ENCODE data around the gene CSGALNACT2. TPM values are rescaled to one million over a fixed set of nuclear protein-coding genes. Genes with fewer than 3 reads are reported as not detected.

The CSGALNACT2 gene
- total and polyA plus RNA-seq, 2 donors, result 25.0 to 39.8 TPM

- Histone ChIP-seq H3K27ac (ENCODE audit: low read depth) (no peak overlapping the region), H3K36me3 (ENCODE audit: insufficient read depth) (peaks cover 3% of the 10 kb centered on the region), H3K4me1 (ENCODE audit: insufficient read depth) (no peaks in the 10 kb centered on the region), H3K4me3 (ENCODE audit: low read depth, low read length) (no peak overlapping the region)
- no peak for DNase-seq (ENCODE audit: extremely low spot score)
- WGBS, result 95% methylated on average over 6 of the region's 6 CpGs
These were observed 20.4 kb downstream of the CSGALNACT2 start for GRCh38 chr10:43158636-43159035.

GRCh38 chr10:43160046-43160920, 22.0 kb downstream of the CSGALNACT2 start:
- H3K4me1 ChIP-seq (ENCODE audit: insufficient read depth), result no peaks in the 10 kb centered on the region
- 66% methylated on average over 1 of the region's 1 CpG for WGBS
- H3K36me3 ChIP-seq (ENCODE audit: insufficient read depth), result peaks cover 3% of the 10 kb centered on the region
- no peak for DNase-seq (ENCODE audit: extremely low spot score)
- no peak overlapping the region for H3K27ac ChIP-seq (ENCODE audit: low read depth)
- H3K4me3 ChIP-seq (ENCODE audit: low read depth, low read length), result no peak overlapping the region

- 89% methylated on average over 2 of the region's 2 CpGs for WGBS
- Histone ChIP-seq H3K4me1 (ENCODE audit: insufficient read depth) (no peaks in the 10 kb centered on the region), H3K36me3 (ENCODE audit: insufficient read depth) (peaks cover 3% of the 10 kb centered on the region), H3K4me3 (ENCODE audit: low read depth, low read length) (no peak overlapping the region), H3K27ac (ENCODE audit: low read depth) (no peak overlapping the region)
- DNase-seq (ENCODE audit: extremely low spot score), result no peak
These were observed 22.6 kb downstream of the CSGALNACT2 start for GRCh38 chr10:43160921-43161255.

- 94% methylated on average over 1 of the region's 1 CpG for WGBS
- H3K36me3 ChIP-seq (ENCODE audit: insufficient read depth), result peaks cover 4% of the 10 kb centered on the region
- no peak for DNase-seq (ENCODE audit: extremely low spot score)
- H3K27ac ChIP-seq (ENCODE audit: low read depth), result no peak overlapping the region
- H3K4me1 ChIP-seq (ENCODE audit: insufficient read depth), result no peaks in the 10 kb centered on the region
- H3K4me3 ChIP-seq (ENCODE audit: low read depth, low read length), result no peak overlapping the region
These were observed 24.4 kb downstream of the CSGALNACT2 start for GRCh38 chr10:43162604-43163003.

- WGBS, result 66% methylated on average over 6 of the region's 6 CpGs
- H3K4me3 ChIP-seq (ENCODE audit: low read depth, low read length), result no peak overlapping the region
- H3K27ac ChIP-seq (ENCODE audit: low read depth), result no peak overlapping the region
- DNase-seq (ENCODE audit: extremely low spot score), result no peak
- peaks cover 4% of the 10 kb centered on the region for H3K36me3 ChIP-seq (ENCODE audit: insufficient read depth)
- no peaks in the 10 kb centered on the region for H3K4me1 ChIP-seq (ENCODE audit: insufficient read depth)
These were observed 28.1 kb downstream of the CSGALNACT2 start for GRCh38 chr10:43166207-43166879.

- Histone ChIP-seq H3K36me3 (ENCODE audit: insufficient read depth) (peaks cover 4% of the 10 kb centered on the region), H3K27ac (ENCODE audit: low read depth) (no peak overlapping the region), H3K4me3 (ENCODE audit: low read depth, low read length) (no peak overlapping the region), H3K4me1 (ENCODE audit: insufficient read depth) (no peaks in the 10 kb centered on the region)
- DNase-seq (ENCODE audit: extremely low spot score), result no peak
These were observed 28.7 kb downstream of the CSGALNACT2 start for GRCh38 chr10:43166880-43167497.

GRCh38 chr10:43167498-43167889, 29.2 kb downstream of the CSGALNACT2 start:
- no peaks in the 10 kb centered on the region for H3K4me1 ChIP-seq (ENCODE audit: insufficient read depth)
- H3K27ac ChIP-seq (ENCODE audit: low read depth), result no peak overlapping the region
- 97% methylated on average over 2 of the region's 2 CpGs for WGBS
- H3K4me3 ChIP-seq (ENCODE audit: low read depth, low read length), result no peak overlapping the region
- no peak for DNase-seq (ENCODE audit: extremely low spot score)
- peaks cover 4% of the 10 kb centered on the region for H3K36me3 ChIP-seq (ENCODE audit: insufficient read depth)

GRCh38 chr10:43170491-43170890, 32.2 kb downstream of the CSGALNACT2 start:
- Histone ChIP-seq H3K4me1 (ENCODE audit: insufficient read depth) (no peaks in the 10 kb centered on the region), H3K4me3 (ENCODE audit: low read depth, low read length) (no peak overlapping the region), H3K27ac (ENCODE audit: low read depth) (no peak overlapping the region), H3K36me3 (ENCODE audit: insufficient read depth) (peaks cover 1% of the 10 kb centered on the region)
- DNase-seq (ENCODE audit: extremely low spot score), result no peak
- WGBS, result 80% methylated on average over 2 of the region's 2 CpGs

- no peak overlapping the region for H3K4me3 ChIP-seq (ENCODE audit: low read depth, low read length)
- no peak for DNase-seq (ENCODE audit: extremely low spot score)
- H3K27ac ChIP-seq (ENCODE audit: low read depth), result no peak overlapping the region
- H3K4me1 ChIP-seq (ENCODE audit: insufficient read depth), result no peaks in the 10 kb centered on the region
- 87% methylated on average over 5 of the region's 5 CpGs for WGBS
- H3K36me3 ChIP-seq (ENCODE audit: insufficient read depth), result no peaks in the 10 kb centered on the region
These were observed 34.4 kb downstream of the CSGALNACT2 start for GRCh38 chr10:43172645-43173044.

GRCh38 chr10:43173120-43173519, 34.9 kb downstream of the CSGALNACT2 start:
- no peak for DNase-seq (ENCODE audit: extremely low spot score)
- no peak overlapping the region for H3K27ac ChIP-seq (ENCODE audit: low read depth)
- no peaks in the 10 kb centered on the region for H3K36me3 ChIP-seq (ENCODE audit: insufficient read depth)
- WGBS, result 73% methylated on average over 1 of the region's 1 CpG
- no peaks in the 10 kb centered on the region for H3K4me1 ChIP-seq (ENCODE audit: insufficient read depth)
- no peak overlapping the region for H3K4me3 ChIP-seq (ENCODE audit: low read depth, low read length)

GRCh38 chr10:43174969-43175368, 36.7 kb downstream of the CSGALNACT2 start:
- no peak overlapping the region for H3K4me3 ChIP-seq (ENCODE audit: low read depth, low read length)
- peaks cover 2% of the 10 kb centered on the region for H3K36me3 ChIP-seq (ENCODE audit: insufficient read depth)
- H3K27ac ChIP-seq (ENCODE audit: low read depth), result no peak overlapping the region
- no peak for DNase-seq (ENCODE audit: extremely low spot score)
- WGBS, result 34% methylated on average over 6 of the region's 6 CpGs
- no peaks in the 10 kb centered on the region for H3K4me1 ChIP-seq (ENCODE audit: insufficient read depth)

- 92% methylated on average over 3 of the region's 3 CpGs for WGBS
- no peak for DNase-seq (ENCODE audit: extremely low spot score)
- peaks cover 2% of the 10 kb centered on the region for H3K36me3 ChIP-seq (ENCODE audit: insufficient read depth)
These were observed 38.0 kb downstream of the CSGALNACT2 start for GRCh38 chr10:43176271-43176670.

GRCh38 chr10:43177595-43177994, 39.4 kb downstream of the CSGALNACT2 start:
- no peaks in the 10 kb centered on the region for H3K4me1 ChIP-seq (ENCODE audit: insufficient read depth)
- 57% methylated on average over 1 of the region's 1 CpG for WGBS
- DNase-seq (ENCODE audit: extremely low spot score), result no peak
- H3K27ac ChIP-seq (ENCODE audit: low read depth), result no peak overlapping the region
- H3K36me3 ChIP-seq (ENCODE audit: insufficient read depth), result peaks cover 2% of the 10 kb centered on the region
- no peak overlapping the region for H3K4me3 ChIP-seq (ENCODE audit: low read depth, low read length)

More at GRCh38 chr10:43176271-43176670, 38.0 kb downstream of the CSGALNACT2 start:
- no peaks in the 10 kb centered on the region for H3K4me1 ChIP-seq (ENCODE audit: insufficient read depth)
- no peak overlapping the region for H3K27ac ChIP-seq (ENCODE audit: low read depth)
- no peak overlapping the region for H3K4me3 ChIP-seq (ENCODE audit: low read depth, low read length)

- WGBS, result 98% methylated on average over 1 of the region's 1 CpG
- H3K27ac ChIP-seq (ENCODE audit: low read depth), result no peak overlapping the region
- H3K36me3 ChIP-seq (ENCODE audit: insufficient read depth), result peaks cover 2% of the 10 kb centered on the region
- H3K4me3 ChIP-seq (ENCODE audit: low read depth, low read length), result no peak overlapping the region
- no peak for DNase-seq (ENCODE audit: extremely low spot score)
- no peaks in the 10 kb centered on the region for H3K4me1 ChIP-seq (ENCODE audit: insufficient read depth)
These were observed 42.9 kb downstream of the CSGALNACT2 start for GRCh38 chr10:43181146-43181545.
